Breast epithelium (tissue), 3 donors: ENCODE results near the gene PUS3.
"Not testable (repeated sequence)": the region's sequence is repeated elsewhere in the genome, so short reads cannot be mapped to it uniquely, and the experiment has no call there.

ENCODE experiments used
- CTCF ChIP-seq, 3 donors: fragments of 450-650 bp; IDR thresholded peaks; one replicate each; pipeline ENCODE4 v1.5.1; 2016 to 2017; ENCODE audit warnings: antibody characterized with exemption in 3 of 3, mild to moderate bottlenecking in 3 of 3, moderate library complexity in 3 of 3
- POLR2A ChIP-seq: fragments of 450-650 bp; IDR thresholded peaks from one replicate; pipeline ENCODE4 v1.6.1; 2016; ENCODE audit warnings: antibody characterized with exemption, mild to moderate bottlenecking, moderate library complexity

DNA sequence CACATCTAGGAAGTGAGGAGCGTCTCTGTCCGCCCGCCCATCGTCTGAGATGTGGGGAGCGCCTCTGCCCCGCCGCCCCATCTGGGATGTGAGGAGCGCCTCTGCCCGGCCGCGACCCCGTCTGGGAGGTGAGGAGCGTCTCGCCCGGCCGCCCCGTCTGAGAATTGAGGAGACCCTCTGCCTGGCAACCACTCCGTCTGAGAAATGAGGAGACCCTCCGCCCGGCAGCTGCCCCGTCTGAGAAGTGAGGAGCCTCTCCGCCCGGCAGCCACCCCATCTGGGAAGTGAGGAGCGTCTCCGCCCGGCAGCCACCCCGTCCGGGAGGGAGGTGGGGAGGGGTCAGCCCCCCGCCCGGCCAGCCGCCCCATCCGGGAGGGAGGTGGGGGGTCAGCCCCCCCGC lies 40.2 kb downstream of the PUS3 start:
- not testable (repeated sequence) for TF ChIP-seq CTCF (IDR thresholded peaks at IDR 0.05); POLR2A
